Panc1 (cell line): ENCODE results near the gene SCGB1C2. TPM values are rescaled to one million over a fixed set of nuclear protein-coding genes. Genes with fewer than 3 reads are reported as not detected.

Experiments
- ATAC-seq: fragments of 200-7000 bp; cut with Tn5 transposase; 2 replicates; pipeline ENCODE4 v1.9.1; 2020; ENCODE audit warnings: mild to moderate bottlenecking, moderate library complexity
- BruUV-seq: library from RNA; stranded (reverse); fragments of 400-500 nt; replicated peaks from 2 replicates; lab custom pipeline; 2021; lab: Mats Ljungman, UMichigan
- CTCF ChIA-PET: fragments of 300-600 bp; sonication (Branson Sonifier 250); formaldehyde crosslinking; loops from one replicate; lab custom pipeline; 2022; ENCODE audit warnings: antibody characterized with exemption; lab: Charles Lee
- POLR2A ChIA-PET: fragments of 300-600 bp; sonication (Branson Sonifier 250); formaldehyde crosslinking; loops from one replicate; lab custom pipeline; 2022; ENCODE audit warnings: antibody characterized with exemption; lab: Charles Lee
- DNase-seq: peaks from one replicate; pipeline ENCODE4 v3.0.0-alpha.2; 2010; ENCODE audit warnings: low read depth, low spot score
- H3K27ac ChIP-seq: 2 replicates; pipeline ENCODE4 v1.5.1; 2011; ENCODE audit warnings: mild to moderate bottlenecking, low read length, inconsistent platforms
- H3K27me3 ChIP-seq: fragments of 200-500 bp; sonication (Bioruptor generic); 2 replicates; pipeline ENCODE4 v1.6.0; 2014; ENCODE audit warnings: low read length, inconsistent platforms; ENCODE audit not compliant: control insufficient read depth, insufficient read depth
- H3K36me3 ChIP-seq: fragments of 200-500 bp; sonication (Bioruptor generic); 2 replicates; pipeline ENCODE4 v1.5.1; 2014; ENCODE audit warnings: inconsistent platforms, mild to moderate bottlenecking, low read length, moderate library complexity; ENCODE audit not compliant: control insufficient read depth, insufficient read depth
- H3K4me1 ChIP-seq: 2 replicates; pipeline ENCODE4 v1.5.1; 2011; ENCODE audit warnings: inconsistent platforms, mild to moderate bottlenecking, low read length, moderate library complexity; ENCODE audit not compliant: control insufficient read depth, insufficient read depth
- H3K4me3 ChIP-seq, 2 experiments: 2 replicates each; pipeline ENCODE4 v1.5.1; 2011 to 2012; ENCODE audit warnings: low read depth in 2 of 2, low read length in 2 of 2, mild to moderate bottlenecking in 2 of 2, inconsistent platforms in 1 of 2, moderate library complexity in 1 of 2
- H3K9me3 ChIP-seq: fragments of 200-500 bp; sonication (Bioruptor generic); 2 replicates; pipeline ENCODE4 v1.5.1; 2014; ENCODE audit warnings: low read depth, mild to moderate bottlenecking, inconsistent platforms, low read length, moderate library complexity; ENCODE audit not compliant: control insufficient read depth, insufficient read depth
- CTCF ChIP-seq: fragments of 450-650 bp; IDR thresholded peaks from 2 replicates; pipeline ENCODE4 v1.5.1; 2017; ENCODE audit warnings: mild to moderate bottlenecking
- POLR2AphosphoS5 ChIP-seq: IDR thresholded peaks from 2 replicates; pipeline ENCODE4 v1.6.1; 2012; ENCODE audit warnings: mild to moderate bottlenecking, low read depth, low read length, moderate library complexity
- SIN3A ChIP-seq: IDR thresholded peaks from 2 replicates; pipeline ENCODE4 v1.6.1; 2012; ENCODE audit warnings: low read depth, mild to moderate bottlenecking, low read length, moderate library complexity, borderline replicate concordance; ENCODE audit not compliant: insufficient read depth
- TCF7L2 ChIP-seq: IDR thresholded peaks from 2 replicates; pipeline ENCODE4 v1.6.1; 2011; ENCODE audit warnings: mild to moderate bottlenecking, low read depth, low read length, inconsistent platforms
- in situ Hi-C: cut with HindIII; loops from 2 replicates; pipeline ENCODE4 v1.10.0; 2016; ENCODE audit warnings: low sequenced_read_pairs, low pct_unique_long_range_greater_than_20kb
- intact Hi-C: fragments of 100-400 bp; cut with micrococcal nuclease; formaldehyde crosslinking; loops from one replicate; pipeline ENCODE4 v1.10.0; 2022; ENCODE audit not compliant: unreplicated experiment
- total RNA-seq: library from RNA; stranded (reverse); gene quantifications from one replicate; pipeline ENCODE4 v1.2.1, GENCODE V29; 2021; ENCODE audit not compliant: unreplicated experiment
- TF ChIP-seq, protein P1 (sequence below), 2 experiments: IDR thresholded peaks; 2 replicates each; pipeline ENCODE4 v1.6.1; 2011 to 2012; ENCODE audit warnings: low read depth in 2 of 2, control low read depth in 1 of 2, low read length in 1 of 2, mild to moderate bottlenecking in 1 of 2, moderate library complexity in 1 of 2; ENCODE audit not compliant: insufficient read depth in 1 of 2

Gene SCGB1C2
- total RNA-seq, 1 experiment from 2014 or later, result not detected

- DNase-seq (no peak), ATAC-seq (peak; percentile 47; the same call in 1 of the 2 replicates)
- no TSS peak for BruUV-seq
- ChIA-PET CTCF (no interaction called here), POLR2A (no interaction called here)
- Histone ChIP-seq H3K36me3 (no peaks in the 10 kb centered on the region), H3K27ac (no peak overlapping the region), H3K4me3 (no peak overlapping the region), H3K4me1 (no peaks in the 10 kb centered on the region), H3K27me3 (no peaks in the 10 kb centered on the region), H3K9me3 (no peaks in the 10 kb centered on the region)
- in situ Hi-C loops, result no loop called here
- intact Hi-C loops, result no loop called here
- TF ChIP-seq, protein P1, sequence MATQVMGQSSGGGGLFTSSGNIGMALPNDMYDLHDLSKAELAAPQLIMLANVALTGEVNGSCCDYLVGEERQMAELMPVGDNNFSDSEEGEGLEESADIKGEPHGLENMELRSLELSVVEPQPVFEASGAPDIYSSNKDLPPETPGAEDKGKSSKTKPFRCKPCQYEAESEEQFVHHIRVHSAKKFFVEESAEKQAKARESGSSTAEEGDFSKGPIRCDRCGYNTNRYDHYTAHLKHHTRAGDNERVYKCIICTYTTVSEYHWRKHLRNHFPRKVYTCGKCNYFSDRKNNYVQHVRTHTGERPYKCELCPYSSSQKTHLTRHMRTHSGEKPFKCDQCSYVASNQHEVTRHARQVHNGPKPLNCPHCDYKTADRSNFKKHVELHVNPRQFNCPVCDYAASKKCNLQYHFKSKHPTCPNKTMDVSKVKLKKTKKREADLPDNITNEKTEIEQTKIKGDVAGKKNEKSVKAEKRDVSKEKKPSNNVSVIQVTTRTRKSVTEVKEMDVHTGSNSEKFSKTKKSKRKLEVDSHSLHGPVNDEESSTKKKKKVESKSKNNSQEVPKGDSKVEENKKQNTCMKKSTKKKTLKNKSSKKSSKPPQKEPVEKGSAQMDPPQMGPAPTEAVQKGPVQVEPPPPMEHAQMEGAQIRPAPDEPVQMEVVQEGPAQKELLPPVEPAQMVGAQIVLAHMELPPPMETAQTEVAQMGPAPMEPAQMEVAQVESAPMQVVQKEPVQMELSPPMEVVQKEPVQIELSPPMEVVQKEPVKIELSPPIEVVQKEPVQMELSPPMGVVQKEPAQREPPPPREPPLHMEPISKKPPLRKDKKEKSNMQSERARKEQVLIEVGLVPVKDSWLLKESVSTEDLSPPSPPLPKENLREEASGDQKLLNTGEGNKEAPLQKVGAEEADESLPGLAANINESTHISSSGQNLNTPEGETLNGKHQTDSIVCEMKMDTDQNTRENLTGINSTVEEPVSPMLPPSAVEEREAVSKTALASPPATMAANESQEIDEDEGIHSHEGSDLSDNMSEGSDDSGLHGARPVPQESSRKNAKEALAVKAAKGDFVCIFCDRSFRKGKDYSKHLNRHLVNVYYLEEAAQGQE (IDR thresholded peaks at IDR 0.05; ENCODE audit: insufficient read depth in 1 of 2, low read depth in 2 of 2, low read length in 1 of 2), result no peak
- TF ChIP-seq POLR2AphosphoS5, result no peak
- TF ChIP-seq TCF7L2, result no peak
- no peak for TF ChIP-seq SIN3A
- no peak; the same call in 1 of the 2 replicates for TF ChIP-seq CTCF
These were observed 26.2 kb downstream of the SCGB1C2 start for GRCh38 chr17:163514-164098.

DNA sequence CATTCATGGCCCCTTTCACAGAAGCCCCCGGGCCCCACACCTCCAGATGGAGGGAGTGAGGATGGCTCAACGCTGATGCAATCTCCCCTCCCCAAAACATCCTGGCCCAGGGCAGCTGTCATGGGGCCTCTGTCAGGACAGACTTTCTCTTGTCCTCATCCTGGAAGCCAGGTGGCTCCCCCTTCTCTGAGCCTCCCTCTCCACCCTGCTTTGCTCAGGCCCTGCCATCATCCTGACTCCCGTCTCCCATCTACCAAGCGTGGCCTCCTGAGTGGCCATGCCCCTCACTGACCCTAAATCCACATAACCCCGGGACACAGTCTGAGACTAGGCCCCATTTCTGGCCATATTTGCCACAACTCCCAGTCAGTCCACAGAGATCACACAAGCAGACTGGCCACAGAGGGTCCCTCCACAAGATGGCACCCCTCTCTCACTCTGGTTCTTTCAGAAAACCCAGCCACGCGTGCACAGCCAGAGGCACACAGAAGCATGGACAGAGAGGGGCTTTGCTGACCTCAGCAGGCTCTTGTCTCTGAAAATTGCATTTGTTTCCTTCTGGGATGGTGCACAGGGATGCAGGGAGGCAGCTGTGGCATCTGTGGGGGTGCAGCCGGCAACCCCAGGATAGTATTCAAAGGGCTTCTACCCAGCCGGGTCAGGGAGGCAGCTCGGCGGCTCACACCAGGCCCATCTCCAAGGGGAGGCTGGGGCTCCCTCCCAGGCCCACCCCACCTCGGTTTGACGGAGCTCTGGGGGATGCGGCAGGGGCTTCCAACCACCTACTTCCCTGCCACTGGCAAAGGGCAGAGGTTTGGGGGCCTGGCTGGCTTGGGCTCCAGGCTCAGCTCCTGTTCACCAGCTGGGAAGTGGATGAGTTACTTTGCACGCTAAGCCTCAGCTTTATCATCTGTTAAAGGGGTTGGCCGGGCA lies 27.2 kb downstream of the SCGB1C2 start:
- Histone ChIP-seq H3K27ac (no peak overlapping the region), H3K36me3 (no peaks in the 10 kb centered on the region), H3K4me1 (no peaks in the 10 kb centered on the region), H3K9me3 (no peaks in the 10 kb centered on the region), H3K4me3 (no peak overlapping the region), H3K27me3 (no peaks in the 10 kb centered on the region)
- DNase-seq (peak; percentile 10), ATAC-seq (peak; percentile 83)
- BruUV-seq, result no TSS peak
- ChIA-PET POLR2A (interaction anchor here (0.6 kb wide), 1 partner anchor 12 kb away, joined by 8 read pairs; no protein-coding TSS in a partner anchor), CTCF (interaction anchor here (0.7 to 0.9 kb wide), 2 partner anchors 232 to 376 kb away, joined by 3 to 6 read pairs; no protein-coding TSS in a partner anchor)
- intact Hi-C loops, result no loop called here
- TF ChIP-seq POLR2AphosphoS5 (no peak), CTCF (peak; percentile 76)
- in situ Hi-C loops, result no loop called here
